ENCODE results near the gene KLF11.
A peak's percentile ranks its signal among the peaks of the same experiment; 100 is the strongest.

The KLF11 gene

GRCh38 chr2:10048501-10049171 lies 5.3 kb downstream of the KLF11 start:
- TF ChIP-seq CTCF (IDR thresholded peaks at IDR 0.05; ENCODE audit: insufficient read depth, low read depth, low read length, missing control alignments): peak; percentile 60
- DNase-seq (ENCODE audit: low read depth): peak; percentile 60
- H3K4me3 ChIP-seq (ENCODE audit: low read length): no peak overlapping the region

- no peak for TF ChIP-seq CTCF (IDR thresholded peaks at IDR 0.05; ENCODE audit: insufficient read depth, low read depth, low read length, missing control alignments)
- DNase-seq (ENCODE audit: low read depth): no peak
- no peak overlapping the region for H3K4me3 ChIP-seq (ENCODE audit: low read length)
These were observed 8.9 kb downstream of the KLF11 start for GRCh38 chr2:10052216-10052615.

GRCh38 chr2:10053351-10053750 lies 10.0 kb downstream of the KLF11 start:
- no peak for TF ChIP-seq CTCF (IDR thresholded peaks at IDR 0.05; ENCODE audit: insufficient read depth, low read depth, low read length, missing control alignments)
- no peak overlapping the region for H3K4me3 ChIP-seq (ENCODE audit: low read length)

GRCh38 chr2:10054424-10054823 lies 11.1 kb downstream of the KLF11 start:
- DNase-seq (ENCODE audit: low read depth): no peak
- no peak for TF ChIP-seq CTCF (IDR thresholded peaks at IDR 0.05; ENCODE audit: insufficient read depth, low read depth, low read length, missing control alignments)
- H3K4me3 ChIP-seq (ENCODE audit: low read length): no peak overlapping the region

More at GRCh38 chr2:10053351-10053750, 10.0 kb downstream of the KLF11 start:
- no peak for DNase-seq (ENCODE audit: low read depth)

- TF ChIP-seq CTCF (IDR thresholded peaks at IDR 0.05; ENCODE audit: insufficient read depth, low read depth, low read length, missing control alignments): no peak
- no peak overlapping the region for H3K4me3 ChIP-seq (ENCODE audit: low read length)
- no peak for DNase-seq (ENCODE audit: low read depth)
These were observed 11.6 kb downstream of the KLF11 start for GRCh38 chr2:10054976-10055375.

- no peak for DNase-seq (ENCODE audit: low read depth)
- no peak for TF ChIP-seq CTCF (IDR thresholded peaks at IDR 0.05; ENCODE audit: insufficient read depth, low read depth, low read length, missing control alignments)
These were observed 13.1 kb downstream of the KLF11 start for GRCh38 chr2:10056439-10056838.

More at GRCh38 chr2:10056439-10056838, 13.1 kb downstream of the KLF11 start:
- H3K4me3 ChIP-seq (ENCODE audit: low read length): no peak overlapping the region

Measured in epithelial cell of esophagus (primary cell).